ENCODE data around the gene ZNF506.
A peak's percentile ranks its signal among the peaks of the same experiment; 100 is the strongest.

- TF ChIP-seq CTCF (IDR thresholded peaks at IDR 0.05) (no peak), POLR2A (IDR thresholded peaks at IDR 0.05) (peak; percentile 74 to 95)
Observed at GRCh38 chr19:19865750-19866610, 44.4 kb upstream of the ZNF506 start, which contains the start of gene ZNF253.

Data from heart left ventricle (tissue), 13 donors.